Stimulated activated CD8-positive, alpha-beta memory T cell treated with anti-CD3 and anti-CD28 coated beads, Interleukin-7, amount 100 ng/mL, for 48 hours (primary cell): Measurements from ENCODE around the gene AP5B1.
"Not testable (repeated sequence)": the region's sequence is repeated elsewhere in the genome, so short reads cannot be mapped to it uniquely, and the experiment has no call there.

ENCODE experiments used
- DNase-seq, 2 donors: peaks; one replicate each; pipeline ENCODE4 v3.0.0-alpha.2; 2020; ENCODE audit warnings: low read depth in 1 of 2; ENCODE audit errors: extremely low read depth in 1 of 2

The AP5B1 gene

DNA sequence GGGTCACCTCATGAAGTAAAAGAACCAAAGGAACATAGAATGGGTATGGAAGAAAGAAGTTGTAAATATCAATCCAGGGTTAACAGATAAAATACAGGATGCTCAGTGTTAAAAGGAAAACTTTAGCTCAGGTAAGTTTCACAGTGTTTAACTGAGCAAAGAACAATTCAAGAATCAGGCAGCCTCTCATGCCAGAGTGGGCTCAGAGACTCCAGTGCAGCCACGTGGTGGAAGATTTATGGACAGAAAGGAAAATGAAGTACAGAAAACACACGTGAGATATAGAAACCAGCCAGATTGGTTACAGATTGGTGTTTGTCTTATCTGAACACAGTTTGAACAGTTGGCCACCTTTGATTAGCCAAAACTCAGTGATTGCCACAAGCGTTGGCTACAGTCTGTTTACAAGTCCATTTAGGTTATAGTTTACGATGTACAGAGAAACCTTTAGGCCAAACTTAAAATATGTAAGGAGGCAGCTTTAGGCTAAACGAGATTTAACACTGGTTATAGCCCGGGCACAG lies 9.1 kb downstream of the AP5B1 start:
- no peak for DNase-seq

DNA sequence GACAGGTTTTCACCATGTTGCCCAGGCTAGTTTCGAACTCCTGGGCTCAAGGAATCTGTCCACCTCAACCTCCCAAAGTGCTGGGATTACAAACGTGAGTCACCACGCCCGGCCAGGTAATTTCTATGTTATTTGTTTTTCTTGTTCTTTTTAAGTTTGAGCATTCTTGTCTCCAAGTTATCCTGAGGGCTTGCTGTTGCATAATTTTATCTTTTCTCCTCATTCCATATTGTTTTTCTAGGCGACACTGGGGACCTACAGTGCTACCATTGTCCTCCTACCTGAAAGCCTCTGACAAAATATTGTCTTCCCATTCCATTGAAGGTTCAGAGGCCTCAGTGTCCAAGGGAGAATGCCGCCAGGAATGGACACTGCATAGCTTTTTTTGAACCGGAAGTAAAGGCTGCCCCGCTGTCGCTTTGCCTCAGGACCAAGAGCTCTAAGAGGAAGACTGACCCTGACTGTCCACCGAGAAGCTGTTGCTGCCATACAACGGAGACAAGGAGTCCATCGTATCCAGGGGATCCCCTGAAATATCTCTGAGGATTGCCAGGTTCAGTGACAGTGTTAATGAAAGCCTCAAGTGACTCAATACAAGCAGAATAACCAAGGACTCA lies 9.7 kb downstream of the AP5B1 start:
- no peak for DNase-seq

DNA sequence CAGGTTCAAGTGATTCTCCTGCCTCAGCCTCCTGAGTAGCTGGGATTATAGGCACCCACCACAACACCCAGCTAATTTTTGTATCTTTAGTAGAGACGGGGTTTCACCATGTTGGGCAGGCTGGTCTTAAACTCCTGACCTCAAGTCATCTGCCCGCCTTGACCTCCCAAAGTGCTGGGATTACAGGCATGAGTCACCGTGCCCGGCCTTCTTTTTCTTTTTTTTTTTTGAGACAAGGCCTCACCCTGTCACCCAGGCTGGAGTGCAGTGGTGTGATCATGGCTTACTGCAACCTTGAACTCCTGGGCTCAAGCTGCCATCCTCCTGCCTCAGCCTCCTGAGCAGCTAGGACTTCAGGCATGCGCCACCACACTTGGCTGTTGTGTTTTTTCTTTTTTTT lies 13.0 kb downstream of the AP5B1 start:
- DNase-seq: not testable (repeated sequence)

DNA sequence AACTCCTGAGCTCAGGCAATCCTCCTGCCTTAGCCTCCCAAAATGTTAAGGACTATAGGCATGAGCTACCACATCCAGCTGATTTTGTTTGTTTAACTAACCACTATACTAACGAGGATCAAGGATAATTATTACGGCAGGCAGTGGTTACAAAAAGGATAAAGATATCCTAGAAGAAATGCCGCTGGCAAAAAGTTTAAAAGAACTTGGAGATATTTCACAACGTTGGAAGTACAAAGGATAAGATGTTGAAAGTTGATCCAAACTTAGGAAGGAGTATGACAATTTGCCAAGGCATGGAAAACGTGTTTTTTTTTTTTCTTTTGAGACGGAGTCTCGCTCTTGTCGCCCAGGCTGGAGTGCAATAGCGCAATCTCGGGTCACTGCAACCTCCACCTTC lies 13.4 kb downstream of the AP5B1 start:
- no peak for DNase-seq

DNA sequence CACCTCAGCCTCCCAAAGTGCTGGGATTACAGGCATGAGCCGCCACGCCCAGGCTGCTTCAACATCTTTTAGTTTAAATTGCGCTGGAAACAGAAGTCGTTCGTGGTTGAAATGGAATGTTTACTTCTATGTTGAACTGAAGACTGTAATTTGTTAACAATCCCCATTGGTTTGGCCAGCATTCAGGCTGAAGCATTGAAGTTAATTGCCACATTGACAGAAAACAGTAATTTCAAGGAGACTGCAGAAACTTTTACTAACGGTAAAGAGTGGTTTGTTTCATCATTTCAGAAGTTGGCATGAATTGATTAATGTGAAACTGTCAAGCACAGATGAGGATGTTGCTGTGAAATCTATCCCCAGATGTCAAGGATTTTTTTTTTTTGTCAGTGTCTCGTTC lies 14.2 kb downstream of the AP5B1 start:
- DNase-seq: no peak

DNA sequence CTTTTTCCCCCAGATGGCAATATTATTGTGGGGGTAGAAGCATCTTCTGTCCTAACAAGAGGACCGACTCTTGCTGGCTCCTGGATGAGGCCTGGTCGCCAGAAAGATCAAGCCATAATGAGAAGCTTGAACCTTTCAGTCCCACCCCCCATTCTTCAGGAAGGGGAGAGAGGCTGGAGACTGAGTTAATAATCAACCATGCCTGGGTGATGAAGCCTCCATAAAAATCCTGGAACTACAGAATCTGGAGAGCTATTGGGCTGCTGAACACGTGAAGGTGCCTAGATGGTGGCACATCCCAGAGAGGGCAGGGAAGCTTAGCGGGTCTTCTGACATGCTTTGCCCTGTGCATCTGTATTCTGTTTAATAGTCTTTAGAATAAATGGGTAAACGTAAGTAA lies 16.3 kb downstream of the AP5B1 start:
- DNase-seq: no peak

DNA sequence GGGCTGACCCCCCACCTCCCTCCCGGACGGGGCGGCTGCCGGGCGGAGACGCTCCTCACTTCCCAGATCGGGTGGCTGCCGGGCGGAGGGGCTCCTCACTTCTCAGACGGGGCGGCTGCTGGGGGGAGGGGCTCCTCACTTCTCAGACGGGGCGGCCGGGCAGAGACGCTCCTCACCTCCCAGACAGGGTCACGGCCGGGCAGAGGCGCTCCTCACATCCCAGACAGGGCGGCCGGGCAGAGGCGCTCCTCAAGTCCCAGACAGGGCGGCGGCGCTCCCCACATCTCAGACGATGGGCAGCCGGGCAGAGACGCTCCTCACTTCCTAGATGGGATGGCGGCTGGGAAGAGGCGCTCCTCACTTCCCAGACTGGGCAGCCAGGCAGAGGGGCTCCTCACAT lies 18.0 kb downstream of the AP5B1 start:
- DNase-seq: not testable (repeated sequence)

DNA sequence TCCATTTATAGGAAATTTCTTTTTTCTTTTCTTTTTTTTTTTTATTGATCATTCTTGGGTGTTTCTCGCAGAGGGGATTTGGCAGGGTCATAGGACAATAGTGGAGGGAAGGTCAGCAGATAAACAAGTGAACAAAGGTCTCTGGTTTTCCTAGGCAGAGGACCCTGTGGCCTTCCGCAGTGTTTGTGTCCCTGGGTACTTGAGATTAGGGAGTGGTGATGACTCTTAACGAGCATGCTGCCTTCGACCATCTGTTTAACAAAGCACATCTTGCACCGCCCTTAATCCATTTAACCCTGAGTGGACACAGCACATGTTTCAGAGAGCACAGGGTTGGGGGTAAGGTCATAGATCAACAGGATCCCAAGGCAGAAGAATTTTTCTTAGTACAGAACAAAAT lies 18.6 kb downstream of the AP5B1 start:
- DNase-seq: not testable (repeated sequence)

DNA sequence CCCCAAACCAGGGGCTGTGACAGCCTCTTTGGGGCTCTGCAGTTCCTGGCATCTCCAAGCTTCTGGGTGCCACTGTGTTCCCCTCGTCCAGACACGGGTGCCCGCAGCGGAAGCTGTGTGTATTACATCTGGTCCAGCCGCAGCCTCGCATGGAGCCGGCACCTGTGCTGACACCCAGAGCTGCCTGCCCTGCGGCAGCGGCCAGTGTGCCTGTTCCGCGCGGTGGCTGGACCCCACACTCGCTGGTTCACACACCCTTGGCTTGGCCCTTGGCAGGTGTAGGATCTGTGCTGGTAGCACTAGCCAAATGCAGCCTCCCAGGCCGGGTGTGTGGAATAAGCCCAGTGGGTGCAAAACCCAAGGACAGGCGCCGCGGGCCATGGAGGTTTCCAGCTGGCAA lies 35.7 kb downstream of the AP5B1 start:
- DNase-seq: no peak

DNA sequence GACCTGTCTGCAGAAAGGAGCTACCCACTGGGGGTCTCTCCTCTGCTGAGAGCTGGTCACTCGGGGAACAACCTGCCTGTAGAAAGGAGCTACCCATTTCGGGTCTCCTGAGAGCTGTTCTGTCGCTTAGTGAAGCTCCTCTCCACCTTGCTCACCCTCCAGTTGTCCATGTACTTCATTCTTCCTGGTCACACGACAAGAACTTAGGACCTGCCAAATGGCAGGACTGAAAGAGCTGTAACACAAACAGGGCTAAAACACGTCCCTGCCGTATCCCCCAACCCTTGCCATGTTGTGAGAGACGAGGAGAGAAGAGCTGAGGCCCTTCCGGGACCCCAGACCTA lies 36.1 kb downstream of the AP5B1 start:
- DNase-seq: no peak

DNA sequence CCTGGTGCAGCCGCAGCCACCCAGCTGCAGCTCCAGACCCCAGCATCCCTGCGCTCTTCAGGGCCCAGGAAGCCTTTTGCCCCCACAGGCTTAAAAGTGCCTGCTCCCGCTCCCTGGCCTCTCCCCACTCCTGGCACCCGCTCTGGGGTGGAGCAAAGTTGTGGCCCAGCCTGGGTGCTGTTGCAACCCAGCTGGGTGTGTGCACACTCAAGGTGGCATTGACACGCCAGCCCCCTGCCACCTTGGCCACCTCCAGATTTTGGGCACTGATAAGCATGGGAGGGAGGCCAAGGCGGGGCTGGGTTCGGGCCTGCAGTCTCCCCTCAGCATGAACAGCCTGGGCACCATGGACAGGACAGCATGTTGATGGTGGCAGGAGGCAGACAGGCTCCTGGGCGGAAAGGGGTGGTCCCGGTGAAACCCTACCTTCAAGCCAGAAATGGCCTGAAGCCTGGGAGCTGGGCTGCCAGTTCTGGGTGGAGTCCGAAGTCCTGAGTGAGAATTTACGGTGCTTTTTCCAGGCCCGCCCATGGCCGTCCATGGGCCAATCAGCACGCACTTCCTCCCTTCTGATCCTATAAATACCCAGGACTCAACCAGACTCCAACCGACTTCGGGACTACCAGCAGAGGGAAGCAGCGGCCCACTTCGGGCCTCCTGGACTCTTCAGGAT lies 36.6 kb downstream of the AP5B1 start:
- DNase-seq: no peak

DNA sequence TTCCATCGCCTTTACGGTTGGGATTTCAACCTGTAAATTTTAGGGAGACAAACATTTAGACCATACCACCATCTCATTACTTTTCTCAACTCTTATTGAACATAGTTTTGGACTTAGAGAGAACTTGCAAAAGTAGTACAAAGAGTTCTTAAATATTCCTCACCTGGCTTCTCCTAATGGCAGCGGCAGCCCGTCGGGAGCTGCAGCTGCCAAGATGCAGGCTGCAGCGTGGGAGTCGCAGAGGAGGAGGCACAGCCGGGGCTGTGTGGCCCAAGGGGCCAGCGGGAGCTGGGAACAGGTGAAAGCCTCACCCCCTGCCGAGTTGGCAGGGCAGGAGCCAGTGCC lies 37.1 kb downstream of the AP5B1 start:
- DNase-seq: no peak

DNA sequence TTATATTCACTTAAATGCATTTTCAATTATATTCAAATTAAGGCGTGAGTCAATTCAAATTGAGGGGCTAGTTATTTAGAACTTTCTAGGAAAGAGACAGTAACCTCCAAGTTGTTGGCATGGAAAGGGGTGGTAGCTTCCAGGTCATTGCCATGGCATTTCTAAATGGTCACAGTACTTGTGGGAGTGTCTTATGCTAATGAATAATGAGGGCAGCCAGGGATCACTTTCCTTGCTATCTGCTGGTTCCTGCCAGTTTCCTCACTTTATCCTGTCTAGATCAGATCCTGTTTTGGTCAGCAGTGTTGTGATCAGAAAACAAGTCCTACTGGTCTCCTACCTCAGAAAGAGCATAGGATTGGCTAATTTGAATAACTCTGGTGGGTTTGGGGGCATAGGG lies 38.4 kb downstream of the AP5B1 start:
- DNase-seq: no peak

DNA sequence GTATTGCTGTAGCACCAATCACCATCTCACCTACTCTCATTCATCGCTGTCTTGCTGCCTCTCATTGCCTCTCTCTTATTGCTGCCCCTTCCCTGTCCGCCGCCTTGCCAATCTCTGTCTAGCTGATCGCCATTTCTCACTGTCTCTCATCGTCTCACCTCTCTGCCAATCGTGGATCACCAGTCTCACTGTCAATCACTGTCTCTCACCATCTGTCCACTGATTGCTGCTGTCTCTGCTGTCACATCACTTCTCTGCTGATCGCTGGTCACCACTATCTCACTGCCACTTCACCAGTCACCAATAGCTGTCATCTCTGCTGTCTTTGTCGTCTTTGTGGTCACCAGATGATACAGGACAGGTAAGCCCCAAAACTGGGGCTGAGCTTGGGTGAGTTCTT lies 39.6 kb downstream of the AP5B1 start:
- no peak for DNase-seq

DNA sequence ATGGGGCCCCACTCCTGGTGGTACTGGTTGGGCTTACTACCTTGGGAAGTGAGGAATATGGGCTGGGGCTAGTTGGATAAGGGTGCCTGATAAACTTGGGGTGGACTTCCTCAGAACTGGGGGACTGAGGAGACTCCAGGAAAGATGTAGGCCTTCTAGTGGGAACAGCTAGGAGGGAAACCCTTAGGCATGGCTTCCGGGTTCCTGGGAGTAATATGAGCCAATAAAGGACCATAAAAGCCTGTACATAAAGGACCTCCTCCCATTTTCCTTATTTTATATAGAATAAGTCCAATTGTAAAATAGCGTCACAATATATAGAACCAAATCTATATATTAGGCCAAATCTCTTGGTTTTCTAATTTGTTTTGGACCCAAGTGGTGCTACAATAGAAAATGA lies 41.8 kb downstream of the AP5B1 start:
- no peak for DNase-seq

DNA sequence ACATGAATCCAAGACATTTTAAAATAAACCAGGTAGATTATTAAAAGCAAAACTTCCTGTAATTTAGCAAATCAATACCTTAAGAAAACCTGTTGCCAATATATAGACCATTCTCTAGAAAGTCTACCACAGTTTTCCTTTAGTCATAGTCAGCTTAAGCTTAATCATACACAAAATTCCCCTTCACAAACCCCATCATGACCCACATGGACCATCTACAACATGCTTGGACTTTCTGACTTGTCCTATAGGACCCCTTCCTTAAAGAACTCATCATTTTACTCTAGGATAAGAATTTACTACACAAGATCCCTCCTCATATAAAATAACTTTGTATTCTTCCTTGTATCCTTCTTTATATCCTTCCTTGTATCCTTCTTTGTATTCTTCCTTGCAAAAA lies 44.0 kb downstream of the AP5B1 start:
- DNase-seq: no peak

DNA sequence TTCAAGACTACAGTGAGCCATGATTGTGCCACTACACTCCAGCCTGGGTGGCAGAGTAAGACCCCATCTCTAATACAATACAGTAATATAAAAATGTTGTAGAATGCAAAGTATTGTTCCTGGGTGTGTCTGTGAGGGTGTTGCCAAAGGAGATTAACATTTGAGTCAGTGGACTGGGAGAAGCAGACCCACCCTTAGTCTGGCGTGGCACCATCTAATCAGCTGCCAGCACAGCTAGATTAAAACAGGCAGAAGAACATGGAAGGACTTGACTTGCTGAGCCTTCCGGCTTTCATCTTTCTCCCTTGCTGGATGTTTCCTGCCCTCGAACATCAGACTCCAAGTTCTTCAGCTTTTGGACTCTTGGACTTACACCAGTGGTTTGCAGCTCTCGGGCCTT lies 45.7 kb downstream of the AP5B1 start:
- DNase-seq: not testable (repeated sequence)

DNA sequence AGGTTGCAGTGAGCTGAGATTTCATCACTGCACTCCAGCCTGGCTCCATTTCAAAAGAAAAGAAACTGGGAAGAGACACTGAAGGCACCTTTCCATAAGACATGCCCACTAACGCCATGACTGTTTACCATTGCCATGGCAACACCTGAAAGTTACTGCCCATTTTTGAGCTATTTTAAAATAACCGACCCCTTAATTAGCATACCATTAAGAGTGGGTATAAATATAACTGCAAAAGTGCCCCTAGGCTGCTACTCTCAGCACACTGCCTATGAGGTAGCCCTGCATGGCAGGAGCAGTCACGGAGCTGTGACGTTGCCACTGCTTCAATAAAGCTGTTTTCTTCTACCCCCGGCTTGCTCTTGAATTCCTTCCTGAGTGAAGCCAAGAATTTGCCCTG lies 50.3 kb downstream of the AP5B1 start:
- no peak for DNase-seq

DNA sequence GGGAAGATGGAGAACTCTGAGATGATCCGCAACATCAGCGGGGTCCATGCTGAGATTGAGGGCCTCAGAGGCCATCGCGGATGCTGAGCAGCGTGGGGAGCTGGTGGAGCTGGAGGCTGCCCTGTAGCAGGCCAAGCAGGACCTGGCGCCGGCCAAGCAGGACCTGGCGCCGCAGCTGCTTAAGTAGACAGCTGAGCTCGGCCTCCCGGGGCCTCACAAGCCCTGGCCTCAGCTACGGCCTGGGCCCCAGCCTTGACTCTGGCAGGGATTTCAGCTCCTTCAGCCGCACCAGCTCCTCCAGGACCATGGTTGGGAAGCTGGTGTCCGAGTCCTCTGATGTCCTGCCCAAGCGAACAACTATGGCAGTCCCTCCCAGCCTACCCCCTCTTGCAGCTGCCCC lies 52.9 kb downstream of the AP5B1 start:
- no peak for DNase-seq

DNA sequence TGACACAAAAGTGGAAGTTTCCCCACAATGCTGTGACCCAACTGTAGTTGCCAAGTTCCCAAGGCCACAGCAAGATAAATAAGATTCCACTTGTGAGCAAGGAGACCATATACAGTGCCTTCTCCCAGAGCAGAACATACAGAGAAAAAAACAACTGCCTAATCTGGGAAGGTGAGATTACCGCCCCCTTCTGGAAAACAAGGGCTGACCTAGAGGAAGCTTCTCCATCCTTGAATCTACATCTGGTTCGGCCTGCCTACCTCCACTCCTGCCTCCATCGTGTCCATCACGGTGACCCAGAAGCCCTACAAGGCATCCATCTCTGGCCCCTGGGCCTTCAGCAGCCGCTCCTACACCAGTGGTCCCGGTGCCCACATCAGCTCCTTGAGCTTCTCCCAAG lies 54.1 kb downstream of the AP5B1 start:
- no peak for DNase-seq
